Left cardiac atrium (tissue), 4 donors: ENCODE data around the gene SERPINB6. TPM values are rescaled to one million over a fixed set of nuclear protein-coding genes. Genes with fewer than 3 reads are reported as not detected.
"Not testable (repeated sequence)": the region's sequence is repeated elsewhere in the genome, so short reads cannot be mapped to it uniquely, and the experiment has no call there.

Source experiments
- ATAC-seq, 2 donors: fragments of 200-7000 bp; cut with Tn5 transposase; one replicate each; pipeline ENCODE4 v1.9.1; 2020; ENCODE audit warnings: mild to moderate bottlenecking in 2 of 2, moderate library complexity in 2 of 2
- DNase-seq: peaks from one replicate; pipeline ENCODE4 v3.0.0-alpha.2; 2020
- intact Hi-C, 2 donors: fragments of 100-400 bp; cut with DNase I; formaldehyde crosslinking; loops; one replicate each; pipeline versions ENCODE4 v1.14.1 to v1.15.1; 2022 to 2023
- total RNA-seq, 2 donors: library from RNA; stranded (reverse); fragmentation: NEBNext Ultra II Directional; extraction: Animal tissue kit (Norgen Biotek cat#: 25700); gene quantifications; one replicate each; pipeline ENCODE4 v1.2.1, GENCODE V29; 2021
- donor health status: DM: no; HTN: yes; CAD: no.
- donor health status: DM: no; HTN: yes; CAD: no; lungs with severe emphysema.
- donor health status: DM: yes; HTN: yes; CAD: no.
- donor health status: Dilated cardiomyopathy.

Gene SERPINB6
- total RNA-seq, 2 donors from 2014 or later = 218 to 225 TPM

DNA sequence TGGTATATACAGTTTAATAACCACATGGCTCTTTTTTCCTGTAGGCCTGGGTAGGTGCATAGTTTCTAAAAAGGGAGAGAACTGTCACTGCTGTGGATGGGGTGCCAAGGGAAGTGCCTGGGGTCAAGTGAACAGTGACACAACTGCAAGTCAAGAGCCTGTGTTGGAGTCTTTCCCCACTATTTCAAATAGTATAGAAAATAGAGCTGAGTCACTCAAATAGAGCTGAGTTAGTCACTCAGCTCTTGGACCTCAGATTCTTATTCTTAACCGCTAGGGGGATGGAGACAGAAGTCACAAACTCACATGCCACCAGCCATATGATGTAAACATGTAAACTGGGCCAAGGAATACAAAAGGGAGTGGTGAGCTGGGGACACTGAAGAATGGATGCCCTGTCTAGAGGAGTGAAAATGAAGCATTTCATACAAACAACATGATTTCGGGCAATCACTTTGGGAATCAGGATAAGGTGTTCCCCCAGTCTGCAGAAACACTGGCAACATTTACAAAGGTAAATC, 30.5 kb upstream of the SERPINB6 start:
- intact Hi-C loops = no loop called here
- no peak for DNase-seq

DNA sequence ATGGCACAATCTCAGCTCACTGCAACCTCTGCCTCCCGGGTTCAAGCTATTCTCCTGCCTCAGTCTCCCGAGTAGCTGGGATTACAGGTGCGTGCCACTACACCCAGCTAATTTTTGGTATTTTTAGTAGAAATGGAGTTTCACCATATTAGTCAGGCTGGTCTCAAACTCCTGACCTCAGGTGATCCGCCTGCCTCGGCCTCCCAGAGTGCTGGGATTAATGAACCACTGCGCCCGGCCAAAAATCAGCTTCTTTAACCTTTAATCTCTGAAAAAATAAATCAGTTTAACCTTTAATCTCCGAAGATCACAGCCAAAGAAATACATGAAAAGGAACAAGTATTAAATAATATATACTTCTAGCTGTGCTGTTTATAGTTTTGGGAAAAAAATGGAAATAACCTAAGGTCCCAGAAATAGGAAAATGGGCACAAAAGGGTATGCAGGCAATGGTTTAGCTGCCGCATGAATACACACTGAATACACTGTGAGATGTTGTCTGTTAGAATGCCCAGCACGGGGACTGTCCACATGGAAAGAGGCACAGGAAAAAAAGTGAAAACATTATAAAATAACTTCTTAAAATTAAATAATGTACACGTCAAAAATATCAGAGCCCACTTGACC, 29.9 kb upstream of the SERPINB6 start:
- no peak for DNase-seq
- no peak for ATAC-seq
- intact Hi-C loops = no loop called here

More for the DNA sequence above, 30.5 kb upstream of the SERPINB6 start:
- no peak for ATAC-seq

GRCh38 chr6:2999618-3000557, 28.5 kb upstream of the SERPINB6 start, which contains the start of gene NQO2:
Gene NQO2, plus strand, starts transcription at chr6:2999894. Its CDS starts 6,659 bp downstream, at chr6:3006553.
- DNase-seq (peak; percentile 95), ATAC-seq (peak; percentile 94 to 96)
- intact Hi-C loops = loop anchor here in 1 of 2 donors (5.0 kb wide), 1 partner anchor 57 kb away; no protein-coding TSS in a partner anchor

- ATAC-seq (peak; percentile 13 to 53), DNase-seq (peak; percentile 82)
- intact Hi-C loops = loop anchor here in 1 of 2 donors (5.0 kb wide), 1 partner anchor 58 kb away; no protein-coding TSS in a partner anchor
Measured at GRCh38 chr6:2998998-2999617, 27.7 kb upstream of the SERPINB6 start.

DNA sequence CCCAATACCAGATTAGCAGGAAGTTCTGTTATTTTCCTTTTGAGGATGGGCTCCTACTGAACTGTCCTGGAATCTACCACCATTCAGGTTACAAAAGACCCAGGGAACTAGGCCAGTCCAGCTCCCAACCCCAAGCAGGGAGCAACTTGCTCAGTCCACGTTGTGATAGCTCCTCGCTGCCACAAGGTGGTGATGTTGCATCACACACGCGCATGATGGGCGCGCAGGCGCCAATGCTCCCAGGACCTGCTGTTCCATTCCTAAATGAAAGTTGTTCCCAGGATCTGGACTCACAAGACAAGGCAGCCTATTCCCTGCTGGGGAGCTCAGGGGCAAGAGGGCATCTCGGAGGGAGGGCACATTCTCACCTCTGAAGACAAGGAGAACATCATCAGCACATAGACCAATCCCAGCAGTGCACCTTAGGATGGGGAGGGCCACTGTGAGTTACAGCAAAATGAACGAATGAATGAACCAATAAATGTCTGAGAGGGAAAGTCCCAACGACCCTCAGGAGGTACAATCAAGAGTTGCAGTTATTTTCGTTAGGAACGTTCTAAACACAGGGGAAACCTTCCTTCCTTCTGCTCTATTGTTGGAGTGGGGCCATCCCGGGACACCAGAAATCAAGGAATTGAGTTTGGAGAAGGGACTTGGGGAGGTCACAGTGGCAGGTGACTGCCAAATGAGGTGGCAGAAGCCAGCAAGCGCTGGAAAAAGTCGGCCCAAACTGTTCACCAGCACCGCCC, 27.1 kb upstream of the SERPINB6 start:
- ATAC-seq = peak; percentile 53 to 73
- DNase-seq = not testable (repeated sequence)
- intact Hi-C loops = loop anchor here in 1 of 2 donors (5.0 kb wide), 1 partner anchor 59 kb away; no protein-coding TSS in a partner anchor

GRCh38 chr6:2993755-2994317, 22.5 kb upstream of the SERPINB6 start:
- DNase-seq (no peak), ATAC-seq (no peak)
- intact Hi-C loops = loop anchor here in 1 of 2 donors (2.0 kb wide), 1 partner anchor 65 kb away; no protein-coding TSS in a partner anchor

DNA sequence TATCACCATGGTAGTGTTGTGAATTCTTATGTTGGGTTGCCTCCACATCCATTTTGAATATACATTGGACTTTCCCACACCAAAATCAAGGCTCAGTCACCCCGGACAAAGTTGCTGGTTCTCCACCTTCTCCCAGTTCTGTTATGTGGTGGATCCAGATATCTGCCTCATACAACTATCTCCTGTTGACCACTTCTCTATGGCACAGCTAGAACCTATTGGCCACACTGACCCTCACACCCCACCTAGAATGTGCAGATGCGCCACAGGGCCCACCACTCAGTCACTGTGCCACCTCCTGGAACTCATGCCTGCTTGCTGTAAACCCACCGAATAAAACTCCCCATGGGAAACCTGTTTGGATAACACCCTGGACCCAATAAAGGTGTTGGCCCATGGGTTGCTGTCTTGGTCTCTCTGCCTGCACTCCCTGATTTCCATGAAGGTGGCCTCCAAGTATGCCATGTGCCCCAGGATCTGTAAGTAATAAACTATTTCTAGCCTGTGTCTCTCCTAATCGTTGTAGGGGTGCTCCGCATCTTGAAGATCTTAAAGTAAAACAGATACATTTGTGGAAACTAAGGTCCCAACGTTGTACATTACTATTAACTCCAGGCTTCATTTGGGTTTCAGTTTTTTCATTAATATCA, 21.1 kb upstream of the SERPINB6 start:
- intact Hi-C loops = no loop called here
- no peak for DNase-seq
- ATAC-seq = no peak

DNA sequence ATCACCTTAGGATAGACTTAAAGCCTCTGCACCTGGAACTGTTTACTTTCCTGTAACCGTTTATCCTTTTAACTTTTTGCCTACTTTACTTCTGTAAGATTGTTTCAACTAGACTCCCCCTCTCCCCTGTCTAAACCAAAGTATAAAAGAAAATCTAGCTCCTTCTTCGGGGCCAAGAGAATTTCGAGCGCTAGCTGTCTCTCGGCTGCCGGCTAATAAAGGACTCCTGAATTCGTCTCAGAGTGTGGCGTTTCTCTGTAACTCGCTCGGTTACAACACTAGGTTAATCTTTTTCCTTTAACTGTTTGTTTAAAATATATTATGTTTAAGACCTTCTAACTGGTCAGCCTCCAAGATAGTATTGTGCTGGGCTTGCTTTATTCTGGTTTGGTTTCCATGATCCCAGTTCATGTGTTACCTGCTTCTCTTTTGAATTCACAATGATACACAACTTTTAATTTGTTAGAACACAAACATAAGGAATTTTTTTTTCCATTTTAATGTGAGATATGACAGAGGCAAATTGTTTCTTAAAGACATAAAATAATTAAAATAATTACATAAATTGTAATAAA, 19.7 kb upstream of the SERPINB6 start:
- DNase-seq = no peak
- intact Hi-C loops = no loop called here
- ATAC-seq = no peak

DNA sequence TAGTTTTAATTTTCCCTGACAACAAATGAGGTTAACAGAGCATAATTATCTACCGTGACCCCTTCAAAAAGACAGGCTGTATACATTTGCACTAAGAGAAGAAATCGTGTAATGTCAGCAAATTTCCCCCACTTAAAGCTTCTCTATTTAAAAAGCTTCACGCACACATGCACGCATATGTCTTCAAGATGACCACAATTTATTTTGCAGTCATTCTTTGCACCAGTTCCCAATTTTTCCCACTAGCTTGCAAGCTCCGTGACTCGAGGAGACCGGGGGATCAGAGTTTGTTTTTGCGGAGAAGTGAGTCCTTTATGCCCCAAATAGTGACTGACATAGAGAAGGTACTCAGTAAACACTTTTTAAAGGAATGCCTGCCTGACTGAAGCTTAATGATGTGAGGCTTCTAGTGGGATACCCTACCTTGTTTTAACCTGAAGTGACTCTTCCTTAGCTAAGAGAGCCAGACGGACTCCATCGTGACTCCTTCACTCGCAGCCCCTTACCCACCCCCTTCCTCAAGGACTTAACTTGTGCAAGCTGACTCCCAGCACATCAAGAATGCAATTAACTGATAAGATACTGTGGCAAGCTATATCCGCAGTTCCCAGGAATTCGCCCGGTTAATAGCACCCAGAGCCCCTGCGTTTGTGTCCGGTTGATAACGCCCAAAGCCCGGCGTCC, 19.0 kb upstream of the SERPINB6 start:
- ATAC-seq (no peak), DNase-seq (no peak)
- intact Hi-C loops = no loop called here

GRCh38 chr6:2989332-2990247, 18.2 kb upstream of the SERPINB6 start:
- DNase-seq (peak; percentile 88), ATAC-seq (peak; percentile 68 to 72)
- intact Hi-C loops = loop anchor here in 1 of 2 donors (2.0 to 10.0 kb wide), 4 partner anchors 19 to 143 kb away; partner anchors contain the start of gene SERPINB6

DNA sequence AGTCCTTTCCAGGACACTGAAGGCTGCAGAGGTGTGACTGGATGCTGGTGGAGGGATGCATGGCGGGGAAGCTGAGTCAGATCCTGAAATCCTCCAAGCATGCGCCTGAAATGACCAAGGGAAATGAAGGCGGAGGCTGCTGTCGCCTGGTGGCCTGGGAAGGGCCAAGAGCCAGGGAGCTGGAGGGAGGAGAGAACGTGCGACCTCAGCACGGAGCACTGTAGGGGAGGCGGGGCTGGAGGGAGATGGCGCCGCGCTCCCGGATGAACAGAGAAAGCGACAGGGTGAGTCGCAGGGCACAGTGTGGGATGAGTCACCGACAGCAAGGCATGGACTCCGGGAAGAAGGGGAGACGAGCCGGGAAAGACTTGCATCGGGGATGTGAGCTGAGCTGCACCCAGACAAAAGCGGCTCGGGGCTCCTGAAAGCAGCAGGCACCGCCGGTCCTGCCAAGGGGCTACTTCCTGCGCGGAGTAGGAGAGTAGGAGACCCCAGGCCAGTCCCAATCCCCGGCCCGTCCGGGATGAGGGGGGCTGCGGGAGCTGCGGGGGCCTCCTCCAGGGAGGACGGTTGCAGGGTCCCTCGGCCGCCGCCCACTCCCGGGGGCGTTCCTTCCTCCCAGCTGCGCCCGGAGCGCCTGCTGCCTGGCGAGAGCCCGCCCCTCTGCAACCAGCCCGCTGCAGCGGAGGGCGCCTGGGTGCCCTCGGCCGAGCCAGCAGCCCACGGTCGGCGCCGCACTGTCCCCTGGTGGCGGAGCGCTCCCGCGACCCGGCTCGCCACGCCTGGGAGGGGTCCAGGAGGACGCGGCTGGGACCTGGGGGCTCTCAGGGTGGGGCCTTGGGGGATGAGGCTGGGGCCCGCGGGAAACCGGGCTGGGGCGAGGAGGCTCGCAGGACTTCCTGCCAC, 17.3 kb upstream of the SERPINB6 start:
- DNase-seq (peak; percentile 93), ATAC-seq (peak; percentile 88 to 90)
- intact Hi-C loops = loop anchor here in 1 of 2 donors (2.0 to 10.0 kb wide), 4 partner anchors 18 to 142 kb away; partner anchors contain the start of gene SERPINB6

GRCh38 chr6:2988094-2988425, 16.7 kb upstream of the SERPINB6 start:
- intact Hi-C loops = loop anchor here in 1 of 2 donors (2.0 to 10.0 kb wide), 4 partner anchors 17 to 141 kb away; partner anchors contain the start of gene SERPINB6
- DNase-seq (no peak), ATAC-seq (no peak)

DNA sequence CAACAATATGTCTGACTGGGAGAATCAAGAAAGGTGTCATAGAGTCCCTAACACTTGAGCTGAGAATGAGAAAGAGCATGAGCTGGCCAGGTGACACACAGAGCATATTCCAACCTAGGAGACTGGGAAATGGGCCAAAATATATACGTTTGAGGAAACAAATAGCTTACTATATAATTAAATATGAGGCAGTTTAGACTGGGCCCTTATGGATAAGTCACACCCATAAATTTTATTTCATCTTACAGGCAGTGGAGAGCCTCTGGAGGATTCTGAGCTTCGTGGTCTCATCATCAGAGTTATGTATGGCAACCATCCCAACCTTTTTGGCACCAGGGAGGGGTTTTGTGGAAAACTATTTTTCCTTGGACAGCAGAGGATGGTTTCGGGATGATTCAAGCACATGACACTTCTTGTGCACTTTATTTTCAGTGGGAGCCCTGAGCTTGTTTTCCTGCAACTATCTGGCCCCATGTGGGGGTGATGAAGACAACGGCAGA, 15.4 kb upstream of the SERPINB6 start:
- ATAC-seq = no peak
- intact Hi-C loops = loop anchor here in 1 of 2 donors (10.0 kb wide), 1 partner anchor 52 kb away; no protein-coding TSS in a partner anchor
- DNase-seq = no peak

DNA sequence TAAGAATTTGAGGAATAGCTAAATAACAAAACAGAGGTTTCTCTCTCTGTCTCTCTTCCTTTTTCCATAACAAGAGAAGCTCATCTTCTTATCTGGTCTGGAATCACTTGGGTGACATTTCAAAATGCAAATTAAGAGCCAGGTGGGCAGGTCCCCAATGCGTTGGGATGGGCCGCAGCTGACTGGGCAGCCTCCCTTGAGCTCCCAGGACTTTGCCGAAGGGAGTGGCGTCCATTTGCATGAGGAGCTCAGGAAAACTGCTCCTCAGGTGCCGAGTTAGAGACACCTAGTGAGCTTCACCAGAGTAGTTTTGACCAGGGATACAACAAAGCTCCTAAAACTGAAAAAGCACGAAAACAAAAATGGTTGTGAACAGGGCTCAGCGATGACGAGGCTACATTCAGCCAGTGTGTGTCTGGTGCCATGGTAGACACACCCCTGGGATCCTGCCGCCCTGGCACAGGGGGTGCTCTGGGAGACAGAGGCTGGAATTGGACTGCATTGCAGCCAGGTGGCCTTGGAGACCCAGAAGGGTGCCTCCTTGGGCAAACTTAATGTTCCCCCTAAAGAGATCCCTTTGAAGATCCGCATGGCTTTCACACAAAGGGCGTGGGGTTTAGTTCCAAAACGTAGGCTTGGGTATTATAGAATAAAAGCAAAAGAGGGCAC, 13.5 kb upstream of the SERPINB6 start:
- intact Hi-C loops = loop anchor here in 1 of 2 donors (10.0 kb wide), 1 partner anchor 50 kb away; no protein-coding TSS in a partner anchor
- no peak for ATAC-seq
- no peak for DNase-seq
